ENCODE measurements around the gene SPINK1.
"Not testable (repeated sequence)": the region's sequence is repeated elsewhere in the genome, so short reads cannot be mapped to it uniquely, and the experiment has no call there.

- not testable (repeated sequence) for TF ChIP-seq EZH2 (IDR thresholded peaks at IDR 0.05; ENCODE audit: low read length); CTCF (optimal IDR thresholded peaks at IDR 0.05 in 1 of 3, IDR thresholded peaks at IDR 0.05 in 1 of 3, conservative IDR thresholded peaks at IDR 0.05 in 1 of 3; ENCODE audit: extremely low read depth in 1 of 3, insufficient read depth in 2 of 3, low read length in 3 of 3)
Measured at GRCh38 chr5:147874118-147874875, 42.8 kb upstream of the SPINK1 start.
